ENCODE measurements around the gene CHTF8.

DNA sequence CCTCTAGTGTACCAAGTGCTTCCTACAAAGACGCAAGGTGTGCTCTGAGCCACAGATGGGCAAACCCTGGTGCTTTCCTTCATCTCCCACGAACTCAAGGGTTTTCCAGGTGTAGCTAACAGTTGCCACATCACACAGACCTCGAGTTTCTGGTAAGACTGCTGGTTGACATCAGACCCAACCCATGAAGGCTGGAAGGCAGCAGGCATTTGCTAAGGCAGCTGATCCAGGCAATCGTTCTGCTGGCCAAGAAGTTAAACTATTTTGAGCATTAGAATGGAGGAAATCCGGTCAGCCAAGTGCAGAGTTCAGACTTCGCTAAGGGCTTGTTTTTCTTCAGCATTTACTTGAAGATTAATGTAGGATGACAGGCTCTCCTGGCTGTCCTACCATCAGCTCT, 15.5 kb downstream of the CHTF8 start:
- TF ChIP-seq POLR2AphosphoS5 (IDR thresholded peaks at IDR 0.05; ENCODE audit: borderline replicate concordance, low read depth, low read length): no peak
- no peak for TF ChIP-seq EZH2 (IDR thresholded peaks at IDR 0.05)
